ENCODE data around the gene ULK4.

The ULK4 gene

DNA sequence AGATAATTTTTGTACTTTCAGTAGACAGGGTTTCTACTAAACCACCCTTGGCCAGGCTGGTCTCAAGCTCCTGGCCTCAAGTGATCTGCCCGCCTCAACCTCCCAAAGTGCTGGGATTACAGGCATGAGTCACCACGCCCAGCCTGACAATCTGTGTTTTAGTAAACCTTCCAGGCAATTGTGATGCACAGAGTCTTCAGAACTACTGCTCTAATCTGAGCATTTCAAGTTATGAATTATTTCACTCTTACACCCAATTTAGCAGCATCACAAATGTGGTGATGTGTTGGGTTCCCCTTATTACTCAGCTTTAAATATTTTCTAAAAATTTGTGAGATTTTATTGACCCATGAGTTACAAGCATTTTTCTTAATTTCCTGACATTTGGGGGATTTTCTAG lies 94.4 kb downstream of the ULK4 start:
- Histone ChIP-seq H3K4me1 (ENCODE audit: control insufficient read depth, insufficient read depth, low read length) (no peaks in the 10 kb centered on the region), H3K4me3 (ENCODE audit: low read depth, low read length) (no peak overlapping the region), H3K36me3 (ENCODE audit: control insufficient read depth in 2 of 2, insufficient read depth in 1 of 2, low read length in 2 of 2) (no peaks in the 10 kb centered on the region), H3K9me3 (ENCODE audit: control insufficient read depth, insufficient read depth, low read depth, low read length) (no peaks in the 10 kb centered on the region), H3K27ac (ENCODE audit: extremely low read depth, low read depth, low read length) (no peak overlapping the region)
- TF ChIP-seq YY1 (tag by site-specific recombination; IDR thresholded peaks at IDR 0.05): no peak
- TF ChIP-seq ZNF660 (tag by site-specific recombination; IDR thresholded peaks at IDR 0.05): no peak
- no peak for TF ChIP-seq ZSCAN18 (tag by site-specific recombination; IDR thresholded peaks at IDR 0.05)
- no peak for TF ChIP-seq ZNF157 (tag by site-specific recombination; IDR thresholded peaks at IDR 0.05)
- TF ChIP-seq ZNF585B (tag by site-specific recombination; IDR thresholded peaks at IDR 0.05): no peak
- TF ChIP-seq ZNF433 (tag by site-specific recombination; IDR thresholded peaks at IDR 0.05; ENCODE audit: low read depth): no peak
- no peak for TF ChIP-seq ZBTB44 (tag by site-specific recombination; IDR thresholded peaks at IDR 0.05)
- TF ChIP-seq PRDM1 (tag by site-specific recombination; IDR thresholded peaks at IDR 0.05): no peak
- no peak for TF ChIP-seq HOXD13 (CRISPR knock-in tag; IDR thresholded peaks at IDR 0.05; ENCODE audit: borderline replicate concordance)
- TF ChIP-seq ZNF2 (tag by site-specific recombination; IDR thresholded peaks at IDR 0.05): no peak
- TF ChIP-seq IKZF3 (tag by site-specific recombination; IDR thresholded peaks at IDR 0.05): no peak
- no peak for TF ChIP-seq ZNF155 (tag by site-specific recombination; IDR thresholded peaks at IDR 0.05)
- no peak for TF ChIP-seq PATZ1 (tag by site-specific recombination; IDR thresholded peaks at IDR 0.05)
- TF ChIP-seq ZNF354C (tag by site-specific recombination; IDR thresholded peaks at IDR 0.05; ENCODE audit: borderline replicate concordance, low read depth): no peak
- POLR2A ChIA-PET: no interaction called here
- CTCF ChIA-PET: no interaction called here

- Histone ChIP-seq H3K36me3 (ENCODE audit: control insufficient read depth in 2 of 2, insufficient read depth in 1 of 2, low read length in 2 of 2) (no peaks in the 10 kb centered on the region), H3K27ac (ENCODE audit: extremely low read depth, low read depth, low read length) (no peak overlapping the region), H3K4me1 (ENCODE audit: control insufficient read depth, insufficient read depth, low read length) (no peaks in the 10 kb centered on the region), H3K4me3 (ENCODE audit: low read depth, low read length) (no peak overlapping the region), H3K9me3 (ENCODE audit: control insufficient read depth, insufficient read depth, low read depth, low read length) (no peaks in the 10 kb centered on the region)
- ChIA-PET POLR2A (no interaction called here), CTCF (no interaction called here)
- TF ChIP-seq, protein P1, sequence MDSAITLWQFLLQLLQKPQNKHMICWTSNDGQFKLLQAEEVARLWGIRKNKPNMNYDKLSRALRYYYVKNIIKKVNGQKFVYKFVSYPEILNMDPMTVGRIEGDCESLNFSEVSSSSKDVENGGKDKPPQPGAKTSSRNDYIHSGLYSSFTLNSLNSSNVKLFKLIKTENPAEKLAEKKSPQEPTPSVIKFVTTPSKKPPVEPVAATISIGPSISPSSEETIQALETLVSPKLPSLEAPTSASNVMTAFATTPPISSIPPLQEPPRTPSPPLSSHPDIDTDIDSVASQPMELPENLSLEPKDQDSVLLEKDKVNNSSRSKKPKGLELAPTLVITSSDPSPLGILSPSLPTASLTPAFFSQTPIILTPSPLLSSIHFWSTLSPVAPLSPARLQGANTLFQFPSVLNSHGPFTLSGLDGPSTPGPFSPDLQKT (IDR thresholded peaks at IDR 0.05; ENCODE audit: borderline replicate concordance, low read depth, low read length): no peak
- no peak for TF ChIP-seq OSR2 (tag by site-specific recombination; IDR thresholded peaks at IDR 0.05)
- TF ChIP-seq YY2 (tag by site-specific recombination; IDR thresholded peaks at IDR 0.05): no peak
- no peak for TF ChIP-seq ZNF701 (tag by site-specific recombination; IDR thresholded peaks at IDR 0.05)
- TF ChIP-seq MEIS1 (CRISPR knock-in tag; IDR thresholded peaks at IDR 0.05; ENCODE audit: borderline replicate concordance): no peak
- TF ChIP-seq ZNF416 (tag by site-specific recombination; IDR thresholded peaks at IDR 0.05): no peak
- TF ChIP-seq ZFP37 (tag by site-specific recombination; IDR thresholded peaks at IDR 0.05): no peak
- TF ChIP-seq, protein P2, sequence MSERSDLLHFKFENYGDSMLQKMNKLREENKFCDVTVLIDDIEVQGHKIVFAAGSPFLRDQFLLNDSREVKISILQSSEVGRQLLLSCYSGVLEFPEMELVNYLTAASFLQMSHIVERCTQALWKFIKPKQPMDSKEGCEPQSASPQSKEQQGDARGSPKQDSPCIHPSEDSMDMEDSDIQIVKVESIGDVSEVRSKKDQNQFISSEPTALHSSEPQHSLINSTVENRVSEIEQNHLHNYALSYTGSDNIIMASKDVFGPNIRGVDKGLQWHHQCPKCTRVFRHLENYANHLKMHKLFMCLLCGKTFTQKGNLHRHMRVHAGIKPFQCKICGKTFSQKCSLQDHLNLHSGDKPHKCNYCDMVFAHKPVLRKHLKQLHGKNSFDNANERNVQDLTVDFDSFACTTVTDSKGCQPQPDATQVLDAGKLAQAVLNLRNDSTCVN (tag by site-specific recombination; optimal IDR thresholded peaks at IDR 0.05): no peak
- TF ChIP-seq YY1 (tag by site-specific recombination; IDR thresholded peaks at IDR 0.05): no peak
- no peak for TF ChIP-seq MZF1 (tag by site-specific recombination; IDR thresholded peaks at IDR 0.05; ENCODE audit: borderline replicate concordance)
- TF ChIP-seq ZNF776 (tag by site-specific recombination; IDR thresholded peaks at IDR 0.05; ENCODE audit: borderline replicate concordance): no peak
- TF ChIP-seq, protein P3, sequence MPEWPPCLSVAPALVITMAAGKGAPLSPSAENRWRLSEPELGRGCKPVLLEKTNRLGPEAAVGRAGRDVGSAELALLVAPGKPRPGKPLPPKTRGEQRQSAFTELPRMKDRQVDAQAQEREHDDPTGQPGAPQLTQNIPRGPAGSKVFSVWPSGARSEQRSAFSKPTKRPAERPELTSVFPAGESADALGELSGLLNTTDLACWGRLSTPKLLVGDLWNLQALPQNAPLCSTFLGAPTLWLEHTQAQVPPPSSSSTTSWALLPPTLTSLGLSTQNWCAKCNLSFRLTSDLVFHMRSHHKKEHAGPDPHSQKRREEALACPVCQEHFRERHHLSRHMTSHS (tag by site-specific recombination; IDR thresholded peaks at IDR 0.05): no peak
- TF ChIP-seq ZNF311 (tag by site-specific recombination; IDR thresholded peaks at IDR 0.05; ENCODE audit: borderline replicate concordance): no peak
Measured at GRCh38 chr3:41866298-41866697, 95.6 kb downstream of the ULK4 start.
